DMS153 treated with DMSO at 0.1 percent for 48 hours (cell line): Measurements from ENCODE around the gene IFI27L1.
A peak's percentile ranks its signal among the peaks of the same experiment; 100 is the strongest.

ENCODE experiments used
- DNase-seq: peaks from one replicate; lab custom pipeline; 2025; ENCODE audit not compliant: unreplicated experiment; lab: John Stamatoyannopoulos, UW

The IFI27L1 gene

GRCh38 chr14:94129758-94130414, 48.8 kb downstream of the IFI27L1 start:
- DNase-seq: peak; percentile 26

GRCh38 chr14:94132285-94132887, 51.3 kb downstream of the IFI27L1 start:
- DNase-seq: peak; percentile 69

DNA sequence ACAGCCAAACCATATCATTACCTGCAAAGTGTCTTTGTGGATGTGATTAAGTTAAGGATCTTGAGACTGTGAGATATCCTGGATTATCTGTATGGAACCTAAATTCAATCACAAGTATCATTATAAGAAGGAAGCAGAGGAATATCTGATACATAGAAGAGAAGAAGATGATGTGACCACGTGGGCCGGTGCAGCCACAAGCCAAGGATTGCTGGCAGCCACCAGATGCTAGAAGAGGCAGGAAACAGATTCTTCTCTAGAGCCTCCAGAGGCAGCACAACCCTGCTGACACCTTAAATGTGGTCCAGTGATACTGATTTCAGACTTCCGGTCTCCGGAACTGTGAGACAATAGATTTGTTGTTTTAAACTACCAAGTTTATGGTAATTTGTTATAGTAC, 54.4 kb downstream of the IFI27L1 start:
- DNase-seq: no peak

DNA sequence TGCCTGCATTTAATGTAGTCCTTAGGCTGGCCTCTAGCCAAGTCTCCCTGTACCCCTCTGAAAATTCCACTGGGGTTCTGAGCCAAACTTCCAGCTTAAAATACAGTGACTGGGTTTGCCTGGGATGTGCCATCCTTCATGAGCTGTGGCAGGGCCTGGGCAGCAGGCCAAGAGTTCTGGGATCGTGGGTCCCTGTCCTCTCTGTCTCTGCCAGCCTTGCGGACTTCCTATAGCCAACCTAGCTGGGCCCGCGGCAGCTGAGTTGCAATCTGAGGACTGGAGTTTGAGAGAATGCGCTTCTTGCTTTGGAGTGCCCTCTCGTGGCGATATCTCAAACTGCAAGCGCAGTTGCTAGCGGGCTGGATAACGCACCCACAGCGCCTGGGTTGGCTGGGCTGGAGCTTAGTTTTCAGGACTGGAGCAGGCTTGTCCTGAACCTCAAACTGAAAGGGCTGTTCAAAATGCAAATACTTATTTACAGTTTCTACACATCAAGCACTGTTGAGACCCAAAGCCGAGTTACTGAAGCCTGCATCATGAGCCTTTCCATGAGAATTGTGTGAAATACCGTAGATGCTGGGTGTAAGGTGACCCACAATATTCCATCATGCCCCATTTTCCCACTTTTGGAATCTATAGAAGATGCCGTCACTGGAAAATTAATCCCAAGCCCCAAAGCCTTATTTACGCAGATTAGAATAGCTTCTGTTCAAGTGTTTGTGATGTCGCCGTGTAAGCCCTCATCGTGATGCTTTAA, 55.6 kb downstream of the IFI27L1 start:
- DNase-seq: peak; percentile 41

GRCh38 chr14:94138251-94138650, 57.1 kb downstream of the IFI27L1 start:
- no peak for DNase-seq

DNA sequence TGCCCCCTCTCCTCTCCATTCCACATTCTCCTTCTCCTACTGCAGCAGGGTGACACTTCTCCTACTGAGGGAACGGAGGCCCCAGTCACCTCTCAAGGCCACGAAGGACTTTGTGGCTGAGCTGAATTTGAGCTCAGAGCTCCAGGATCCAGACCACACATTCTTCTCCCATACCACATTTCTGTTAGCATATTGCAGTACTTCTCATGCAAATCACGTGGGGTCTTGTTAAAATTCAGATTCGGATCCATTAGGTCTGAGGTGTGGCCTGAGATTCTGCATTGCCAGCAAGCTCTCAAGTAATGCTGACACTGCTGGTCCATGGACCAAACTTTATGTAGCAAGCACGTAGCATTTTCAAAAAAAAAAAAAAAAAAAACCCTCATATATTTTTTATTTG, 57.9 kb downstream of the IFI27L1 start:
- no peak for DNase-seq

DNA sequence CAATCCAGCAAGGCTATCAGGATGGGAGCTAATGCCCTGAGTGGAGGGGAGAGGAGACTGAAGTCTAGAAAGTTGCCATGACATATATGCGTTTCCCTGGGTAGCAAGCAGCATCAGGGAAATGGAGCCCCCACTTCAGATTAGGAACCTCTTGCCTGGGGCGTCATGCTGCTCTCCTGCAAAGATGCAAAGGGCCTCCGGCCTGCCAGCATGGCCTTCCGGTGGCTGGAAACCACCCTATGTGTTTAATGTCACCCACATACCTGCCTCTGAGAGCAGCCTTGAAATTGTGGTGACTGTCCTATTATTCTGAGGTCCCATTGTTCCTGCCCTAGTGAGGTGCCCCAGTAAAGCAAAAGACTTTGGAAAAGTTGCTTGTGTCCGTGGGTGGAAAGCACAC, 58.3 kb downstream of the IFI27L1 start:
- DNase-seq: no peak

DNA sequence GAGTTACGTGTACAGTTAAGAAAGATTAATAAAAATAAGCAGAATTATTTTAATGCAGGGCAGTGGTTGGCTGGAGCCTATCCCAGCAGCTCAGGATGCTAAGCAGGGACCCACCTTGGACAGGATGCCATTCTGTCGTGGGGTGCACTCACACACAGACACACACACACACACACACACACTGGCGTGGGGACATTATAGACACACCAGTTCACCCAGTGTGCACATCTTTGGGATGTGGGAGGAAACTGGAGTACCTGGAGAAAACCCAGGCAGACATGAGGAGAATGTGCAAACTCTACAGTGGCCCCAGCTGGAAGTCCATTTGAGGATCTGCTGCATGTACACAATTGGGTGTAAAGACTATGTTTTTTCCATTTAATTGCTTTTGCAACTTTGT, 61.1 kb downstream of the IFI27L1 start:
- DNase-seq: no peak

GRCh38 chr14:94142836-94143235, 61.7 kb downstream of the IFI27L1 start:
- no peak for DNase-seq

DNA sequence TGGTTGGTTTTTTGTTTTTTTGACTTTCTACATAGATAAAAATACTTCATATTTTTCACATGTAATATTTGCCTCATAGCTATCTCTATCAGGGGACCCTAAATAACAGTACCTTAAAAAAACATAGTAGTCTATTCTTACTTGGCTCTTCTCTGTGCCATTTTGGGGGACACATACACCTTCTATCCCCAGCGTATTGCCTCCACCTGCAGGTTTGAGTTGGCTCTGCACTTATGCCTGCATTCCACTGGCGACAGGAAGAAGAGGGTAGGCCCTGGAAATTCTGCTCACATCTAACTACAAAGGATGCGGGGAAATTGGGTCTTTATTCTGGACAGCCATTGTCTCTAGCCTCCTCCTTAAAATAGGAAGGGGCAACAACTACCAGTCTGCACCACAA, 62.1 kb downstream of the IFI27L1 start:
- no peak for DNase-seq

GRCh38 chr14:94143711-94144110, 62.6 kb downstream of the IFI27L1 start:
- DNase-seq: no peak

- DNase-seq: no peak
Measured at GRCh38 chr14:94144765-94145164, 63.7 kb downstream of the IFI27L1 start.

GRCh38 chr14:94145902-94146527, 64.9 kb downstream of the IFI27L1 start:
- peak; percentile 49 for DNase-seq
